GM08714 (cell line): Measurements from ENCODE around the gene HLA-A.

Source experiments
- H3K4me3 ChIP-seq: fragments of 200-500 bp; sonication (Bioruptor generic); 2 replicates; pipeline ENCODE4 v1.5.1; 2014; ENCODE audit warnings: mild to moderate bottlenecking, low read length, inconsistent platforms
- ZNF274 ChIP-seq: IDR thresholded peaks from 2 replicates; pipeline ENCODE4 v1.6.1; 2012; ENCODE audit warnings: mild to moderate bottlenecking, low read depth, low read length

HLA-A gene

GRCh38 chr6:29942275-29943052 lies at the start of gene HLA-A:
Gene HLA-A, plus strand, starts transcription at chr6:29942532. Its CDS starts 22 bp downstream, at chr6:29942554.
- peak within 1 kb of the TSS; percentile 76 for H3K4me3 ChIP-seq
- no peak for TF ChIP-seq ZNF274

- H3K4me3 ChIP-seq: no peak overlapping the region
- no peak for TF ChIP-seq ZNF274
Observed at GRCh38 chr6:29892696-29893095, 49.6 kb upstream of the HLA-A start.

GRCh38 chr6:29899281-29899680 lies 43.1 kb upstream of the HLA-A start:
- no peak for TF ChIP-seq ZNF274
- no peak overlapping the region for H3K4me3 ChIP-seq

GRCh38 chr6:29905286-29905685 lies 37.0 kb upstream of the HLA-A start:
- TF ChIP-seq ZNF274: no peak
- H3K4me3 ChIP-seq: no peak overlapping the region

GRCh38 chr6:29907637-29908340 lies 34.5 kb upstream of the HLA-A start:
- TF ChIP-seq ZNF274: no peak
- no peak overlapping the region for H3K4me3 ChIP-seq

GRCh38 chr6:29908341-29908662 lies 34.0 kb upstream of the HLA-A start:
- no peak for TF ChIP-seq ZNF274
- no peak overlapping the region for H3K4me3 ChIP-seq

- no peak overlapping the region for H3K4me3 ChIP-seq
- TF ChIP-seq ZNF274: no peak
Observed at GRCh38 chr6:29908710-29909109, 33.6 kb upstream of the HLA-A start.

- no peak for TF ChIP-seq ZNF274
- H3K4me3 ChIP-seq: no peak overlapping the region
Observed at GRCh38 chr6:29909985-29910384, 32.3 kb upstream of the HLA-A start.

GRCh38 chr6:29912840-29913239 lies 29.5 kb upstream of the HLA-A start:
- TF ChIP-seq ZNF274: no peak
- H3K4me3 ChIP-seq: no peak overlapping the region

GRCh38 chr6:29916741-29917140 lies 25.6 kb upstream of the HLA-A start:
- H3K4me3 ChIP-seq: no peak overlapping the region
- TF ChIP-seq ZNF274: no peak

GRCh38 chr6:29917857-29918256 lies 24.5 kb upstream of the HLA-A start:
- no peak overlapping the region for H3K4me3 ChIP-seq
- TF ChIP-seq ZNF274: no peak

GRCh38 chr6:29919506-29920445 lies 22.6 kb upstream of the HLA-A start:
- H3K4me3 ChIP-seq: no peak overlapping the region
- no peak for TF ChIP-seq ZNF274

GRCh38 chr6:29924287-29924686 lies 18.0 kb upstream of the HLA-A start:
- H3K4me3 ChIP-seq: no peak overlapping the region
- TF ChIP-seq ZNF274: no peak

- TF ChIP-seq ZNF274: no peak
- no peak overlapping the region for H3K4me3 ChIP-seq
Observed at GRCh38 chr6:29924731-29925130, 17.6 kb upstream of the HLA-A start.
